Muscle of leg (tissue), 11 donors: ENCODE results near the gene RBFOX1. TPM values are rescaled to one million over a fixed set of nuclear protein-coding genes. Genes with fewer than 3 reads are reported as not detected.

Experiments
- DNase-seq: peaks from one replicate; pipeline ENCODE4 v3.0.0; 2013
- H3K27ac ChIP-seq: one replicate; pipeline ENCODE4 v1.5.1; 2013; ENCODE audit warnings: mild to moderate bottlenecking, low read length, control low read depth
- H3K27me3 ChIP-seq: one replicate; pipeline ENCODE4 v1.6.1; 2013; ENCODE audit warnings: low read length; ENCODE audit not compliant: control insufficient read depth, insufficient read depth
- H3K36me3 ChIP-seq: one replicate; pipeline ENCODE4 v1.6.1; 2013; ENCODE audit warnings: low read length; ENCODE audit not compliant: control insufficient read depth, insufficient read depth
- H3K4me1 ChIP-seq: one replicate; pipeline ENCODE4 v1.6.1; 2013; ENCODE audit warnings: low read length; ENCODE audit not compliant: control insufficient read depth, insufficient read depth
- H3K4me3 ChIP-seq: one replicate; pipeline ENCODE4 v1.5.1; 2013; ENCODE audit warnings: low read length, control low read depth
- H3K9me3 ChIP-seq: replicated peaks from 2 replicates; pipeline ENCODE4 v1.6.1; 2013; ENCODE audit warnings: low read depth, low read length; ENCODE audit not compliant: control insufficient read depth
- WGBS: methylation state at CpG from one replicate; pipeline ENCODE4 v1.1.5; 2013; ENCODE audit warnings: missing lambda C conversion rate; ENCODE audit not compliant: insufficient coverage; 5-methylcytosine and 5-hydroxymethylcytosine counted together
- polyA plus RNA-seq, 8 donors: library from polyadenylated mRNA; unstranded; fragments of 120-200 nt; gene quantifications; one replicate each; pipeline versions ENCODE4 v1.2.1 to v1.2.3, GENCODE V29; 2013; ENCODE audit warnings: inconsistent platforms in 1 of 8, low replicate concordance in 1 of 8; ENCODE audit not compliant: insufficient read length in 8 of 8, insufficient read depth in 1 of 8
- total RNA-seq: library from RNA; stranded (reverse); fragments of 120-200 nt; gene quantifications from one replicate; pipeline ENCODE4 v1.2.4, GENCODE V29; 2013

The RBFOX1 gene
- total and polyA plus RNA-seq, 9 donors: 31.1 to 84.6 (median 47.6) TPM

- H3K9me3 ChIP-seq: no peaks in the 10 kb centered on the region
- no CpG with 5 or more reads among the region's 4 CpGs for WGBS
- H3K4me1 ChIP-seq: no peaks in the 10 kb centered on the region
- no peak overlapping the region for H3K27ac ChIP-seq
- H3K4me3 ChIP-seq: no peak overlapping the region
- DNase-seq: no peak
- H3K27me3 ChIP-seq: no peaks in the 10 kb centered on the region
- peaks cover 4% of the 10 kb centered on the region for H3K36me3 ChIP-seq
These were observed 90.9 kb downstream of the RBFOX1 start for GRCh38 chr16:7423434-7424044.

DNA sequence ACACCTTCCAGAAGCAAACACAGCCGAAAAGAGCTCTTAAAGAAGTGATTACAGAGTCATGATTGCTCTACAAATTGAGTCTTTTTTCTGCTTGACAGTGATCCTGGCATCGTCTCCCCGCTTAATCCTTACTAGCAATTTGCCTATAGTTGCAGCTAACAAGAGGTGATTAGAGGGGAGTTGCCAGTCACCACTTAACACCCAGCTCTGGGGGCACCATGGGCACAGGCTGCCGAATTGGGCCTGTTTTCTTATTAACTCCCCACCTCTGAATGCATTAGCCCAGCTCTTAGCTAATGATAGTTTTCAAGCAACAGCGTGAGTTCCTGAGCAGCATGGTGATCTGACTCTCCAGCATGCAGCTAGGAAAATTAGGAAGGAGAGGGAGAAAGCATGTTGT lies 93.5 kb downstream of the RBFOX1 start:
- Histone ChIP-seq H3K4me1 (no peaks in the 10 kb centered on the region), H3K27ac (no peak overlapping the region), H3K36me3 (peaks cover 4% of the 10 kb centered on the region), H3K9me3 (no peaks in the 10 kb centered on the region), H3K27me3 (no peaks in the 10 kb centered on the region), H3K4me3 (no peak overlapping the region)
- no peak for DNase-seq
- WGBS: 44% methylated on average over 1 of the region's 5 CpGs

- Histone ChIP-seq H3K27me3 (no peaks in the 10 kb centered on the region), H3K27ac (no peak overlapping the region)
- no CpG with 5 or more reads among the region's 2 CpGs for WGBS
These were observed 99.1 kb downstream of the RBFOX1 start for GRCh38 chr16:7431723-7432122.

DNA sequence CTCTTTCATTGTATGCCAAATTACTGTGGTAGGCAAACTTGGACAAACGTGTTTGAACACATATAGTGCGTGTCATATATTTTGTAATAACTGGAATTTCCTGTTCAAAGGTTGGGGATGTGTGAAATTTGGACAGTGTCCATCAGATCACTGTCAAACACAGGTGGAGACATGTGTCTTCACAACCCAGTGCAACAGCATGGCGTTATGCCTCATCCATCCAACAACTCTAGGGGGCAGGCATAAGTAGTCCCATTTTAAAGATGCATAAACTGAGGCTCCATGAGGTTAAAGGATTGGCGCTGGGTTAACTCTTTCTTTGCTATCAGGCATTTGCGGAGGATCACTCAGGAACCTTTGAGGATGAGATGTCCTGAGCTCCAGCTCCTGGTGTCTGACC lies 103.7 kb downstream of the RBFOX1 start:
- H3K27ac ChIP-seq: no peak overlapping the region
- 84% methylated on average over 3 of the region's 5 CpGs for WGBS

More at GRCh38 chr16:7431723-7432122, 99.1 kb downstream of the RBFOX1 start:
- no peak for DNase-seq
- Histone ChIP-seq H3K36me3 (no peaks in the 10 kb centered on the region), H3K9me3 (no peaks in the 10 kb centered on the region), H3K4me1 (no peaks in the 10 kb centered on the region), H3K4me3 (no peak overlapping the region)

DNA sequence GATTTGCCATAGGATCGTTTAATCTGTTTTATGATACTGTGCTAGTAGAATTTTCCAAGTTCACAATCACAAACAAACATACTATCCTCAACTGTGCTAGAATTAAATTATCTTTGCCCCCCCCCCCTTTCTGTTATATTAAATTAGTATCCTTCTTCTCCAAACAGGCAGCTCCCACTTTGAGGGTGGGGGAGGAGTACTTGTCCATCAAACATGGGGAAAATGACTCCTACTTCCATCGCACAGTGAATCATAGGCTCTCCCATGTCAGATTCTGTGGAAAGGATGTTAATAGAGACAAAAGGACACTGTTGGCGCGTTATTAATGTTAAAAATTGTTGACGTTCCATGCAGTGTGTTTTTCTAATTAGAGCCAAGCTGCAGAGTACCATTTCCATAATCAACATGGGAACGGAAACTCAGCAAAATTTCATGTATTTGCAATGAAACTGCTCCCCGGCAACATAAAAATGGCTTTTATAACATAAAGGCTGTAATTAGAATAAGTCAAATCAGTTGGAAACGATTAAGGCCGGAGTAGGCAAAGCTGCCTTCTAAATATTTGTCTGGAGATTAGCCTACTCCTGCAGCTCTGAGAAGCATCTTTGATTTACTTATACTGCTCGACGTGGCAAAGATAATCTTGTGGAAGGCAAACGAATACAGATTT lies 104.6 kb downstream of the RBFOX1 start:
- Histone ChIP-seq H3K36me3 (no peaks in the 10 kb centered on the region), H3K4me3 (no peak overlapping the region), H3K27me3 (no peaks in the 10 kb centered on the region), H3K27ac (no peak overlapping the region), H3K4me1 (peaks cover 8% of the 10 kb centered on the region), H3K9me3 (no peaks in the 10 kb centered on the region)
- DNase-seq: no peak
- 63% methylated on average over 8 of the region's 12 CpGs for WGBS

More for the DNA sequence above, 103.7 kb downstream of the RBFOX1 start:
- Histone ChIP-seq H3K4me3 (no peak overlapping the region), H3K27me3 (no peaks in the 10 kb centered on the region), H3K4me1 (no peaks in the 10 kb centered on the region), H3K9me3 (no peaks in the 10 kb centered on the region), H3K36me3 (no peaks in the 10 kb centered on the region)
- DNase-seq: no peak

DNA sequence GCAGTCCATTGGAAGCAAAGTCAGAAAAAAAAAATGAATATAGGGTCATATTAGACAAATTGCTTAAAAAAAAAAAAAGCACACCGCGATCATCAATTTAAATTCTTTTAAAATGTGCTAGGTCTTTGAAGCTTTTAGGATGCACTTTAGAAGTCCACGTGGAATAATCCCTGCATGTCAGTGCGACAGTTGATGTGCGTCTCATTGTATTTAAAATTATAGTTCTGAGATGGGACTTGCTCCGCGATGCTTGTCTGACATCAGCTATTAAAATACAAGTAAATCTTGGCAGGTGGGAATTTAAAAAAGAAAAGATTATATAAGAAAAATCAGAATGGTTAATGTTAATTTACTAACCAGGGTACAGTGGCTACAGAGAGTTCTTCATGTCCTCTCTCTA lies 105.2 kb downstream of the RBFOX1 start:
- peaks cover 10% of the 10 kb centered on the region for H3K4me1 ChIP-seq
- WGBS: 85% methylated on average over 3 of the region's 7 CpGs
- no peaks in the 10 kb centered on the region for H3K36me3 ChIP-seq
- H3K27ac ChIP-seq: no peak overlapping the region
- no peak for DNase-seq
- no peaks in the 10 kb centered on the region for H3K27me3 ChIP-seq
- H3K4me3 ChIP-seq: no peak overlapping the region
- H3K9me3 ChIP-seq: no peaks in the 10 kb centered on the region

DNA sequence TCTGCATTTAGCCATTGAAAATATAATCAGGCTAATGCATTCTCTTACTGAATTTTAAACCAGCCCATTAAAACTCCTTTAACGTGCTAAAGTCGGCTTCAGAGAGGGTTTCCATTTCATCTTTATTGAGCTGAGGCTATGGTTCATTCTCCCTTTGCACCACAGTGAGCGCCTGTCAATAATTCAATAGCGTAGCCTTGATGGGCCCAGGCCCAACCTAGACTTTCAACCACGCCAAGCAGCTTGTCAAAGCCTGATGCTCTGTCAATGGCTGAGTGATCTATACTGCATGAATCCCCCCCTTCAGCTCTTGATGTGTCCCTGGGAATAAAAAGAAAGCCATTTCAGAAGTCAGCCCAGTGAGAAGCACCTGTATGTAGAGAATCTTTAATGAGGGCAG lies 106.0 kb downstream of the RBFOX1 start:
- no peak for DNase-seq
- Histone ChIP-seq H3K27ac (no peak overlapping the region), H3K4me1 (peaks cover 10% of the 10 kb centered on the region), H3K27me3 (no peaks in the 10 kb centered on the region), H3K4me3 (no peak overlapping the region), H3K36me3 (no peaks in the 10 kb centered on the region), H3K9me3 (no peaks in the 10 kb centered on the region)
- 95% methylated on average over 5 of the region's 5 CpGs for WGBS

- Histone ChIP-seq H3K36me3 (no peaks in the 10 kb centered on the region), H3K4me1 (peaks cover 10% of the 10 kb centered on the region), H3K4me3 (no peak overlapping the region), H3K9me3 (no peaks in the 10 kb centered on the region), H3K27ac (no peak overlapping the region), H3K27me3 (no peaks in the 10 kb centered on the region)
- WGBS: 80% methylated on average over 1 of the region's 4 CpGs
- no peak for DNase-seq
These were observed 106.9 kb downstream of the RBFOX1 start for GRCh38 chr16:7439518-7439917.

DNA sequence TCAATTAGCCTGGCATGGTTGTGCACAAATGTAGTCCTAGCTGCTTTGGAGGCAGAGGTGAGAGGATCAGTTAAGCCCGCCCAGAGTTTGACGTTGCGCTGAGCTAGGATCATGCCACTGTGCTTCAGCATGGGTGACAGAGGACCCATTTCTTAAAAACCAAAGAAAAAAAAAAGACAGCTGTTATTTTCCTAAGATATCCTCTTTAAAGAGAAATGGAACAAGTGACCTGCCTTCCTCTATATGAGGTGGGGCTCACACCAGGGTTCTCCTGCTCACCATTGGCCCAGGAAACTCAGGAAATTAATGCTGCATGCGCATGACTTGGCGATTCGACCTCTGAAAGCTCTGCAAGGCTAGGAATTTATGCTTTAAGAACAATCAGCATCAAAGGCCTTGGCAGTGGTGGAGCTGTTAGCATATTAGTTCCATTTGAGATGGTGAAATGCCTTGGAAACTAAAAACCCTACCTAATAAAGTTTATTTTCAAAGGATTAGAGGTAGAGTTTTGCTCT lies 108.3 kb downstream of the RBFOX1 start:
- Histone ChIP-seq H3K4me1 (peaks cover 10% of the 10 kb centered on the region), H3K27me3 (no peaks in the 10 kb centered on the region), H3K9me3 (no peaks in the 10 kb centered on the region), H3K27ac (no peak overlapping the region), H3K36me3 (no peaks in the 10 kb centered on the region), H3K4me3 (no peak overlapping the region)
- peak; percentile 26 for DNase-seq
- no CpG with 5 or more reads among the region's 6 CpGs for WGBS

DNA sequence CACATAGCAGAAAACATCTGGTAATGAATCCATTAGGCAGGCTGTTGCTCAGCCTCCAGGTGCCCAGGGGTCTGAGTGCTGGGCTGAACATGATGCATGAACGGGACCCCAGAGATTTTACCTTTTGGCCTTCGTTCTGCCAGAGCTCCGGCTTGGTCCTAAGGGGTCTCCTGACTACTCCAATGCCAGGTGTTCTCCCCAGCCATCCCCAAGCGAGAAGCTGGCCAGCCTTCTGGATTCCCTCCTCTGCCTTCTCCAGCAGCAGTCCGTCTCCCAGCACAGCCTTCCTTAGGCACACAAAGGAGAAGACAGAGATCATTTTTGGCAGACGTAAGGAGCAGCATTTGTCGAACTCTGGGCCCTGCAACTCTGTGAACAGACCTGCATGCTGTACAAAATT lies 109.4 kb downstream of the RBFOX1 start:
- Histone ChIP-seq H3K36me3 (no peaks in the 10 kb centered on the region), H3K4me3 (no peak overlapping the region), H3K9me3 (no peaks in the 10 kb centered on the region), H3K27me3 (no peaks in the 10 kb centered on the region), H3K4me1 (peaks cover 10% of the 10 kb centered on the region), H3K27ac (no peak overlapping the region)
- DNase-seq: peak; percentile 18
- 15% methylated on average over 7 of the region's 7 CpGs for WGBS
